Embryonic facial prominence (tissue), 1 donor: ENCODE results near the gene C6orf62.
"Not testable (repeated sequence)": the region's sequence is repeated elsewhere in the genome, so short reads cannot be mapped to it uniquely, and the experiment has no call there.

Experiments used
- DNase-seq: peaks from one replicate; pipeline ENCODE4 v3.0.0-alpha.2; 2016; ENCODE audit errors: extremely low spot score

C6orf62 gene

DNA sequence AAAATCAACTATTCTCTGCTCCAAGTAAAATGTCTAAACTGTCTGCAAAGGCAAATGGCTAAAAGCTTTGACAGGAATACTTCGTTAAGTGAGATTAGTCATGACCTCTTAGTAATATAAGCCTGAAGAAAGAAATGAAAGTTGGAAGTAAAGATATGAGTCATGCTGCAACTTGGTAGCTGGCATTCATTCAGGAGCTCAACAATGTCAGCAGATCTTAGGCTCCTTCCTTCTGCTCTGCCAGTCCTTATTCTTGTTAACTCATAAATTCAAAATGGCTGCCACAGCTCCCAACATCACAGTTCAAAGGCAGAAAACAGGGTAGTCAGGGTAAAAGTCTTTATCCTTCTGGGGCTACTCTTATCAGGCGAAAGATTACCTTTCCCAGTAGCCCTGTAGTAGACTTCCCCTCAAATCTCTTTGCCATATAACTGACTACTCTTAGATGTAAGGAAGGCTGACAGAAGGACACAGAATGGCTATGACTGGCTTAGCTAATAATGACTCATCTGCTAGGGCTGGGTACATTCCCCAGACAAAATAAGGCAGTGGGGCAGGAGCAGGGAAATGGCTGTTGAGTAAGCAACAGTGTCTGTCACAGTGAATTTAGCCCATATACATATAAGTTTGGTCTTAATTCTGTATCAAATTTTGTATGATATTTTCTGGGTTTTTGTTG lies 24.4 kb upstream of the C6orf62 start:
- DNase-seq = no peak

DNA sequence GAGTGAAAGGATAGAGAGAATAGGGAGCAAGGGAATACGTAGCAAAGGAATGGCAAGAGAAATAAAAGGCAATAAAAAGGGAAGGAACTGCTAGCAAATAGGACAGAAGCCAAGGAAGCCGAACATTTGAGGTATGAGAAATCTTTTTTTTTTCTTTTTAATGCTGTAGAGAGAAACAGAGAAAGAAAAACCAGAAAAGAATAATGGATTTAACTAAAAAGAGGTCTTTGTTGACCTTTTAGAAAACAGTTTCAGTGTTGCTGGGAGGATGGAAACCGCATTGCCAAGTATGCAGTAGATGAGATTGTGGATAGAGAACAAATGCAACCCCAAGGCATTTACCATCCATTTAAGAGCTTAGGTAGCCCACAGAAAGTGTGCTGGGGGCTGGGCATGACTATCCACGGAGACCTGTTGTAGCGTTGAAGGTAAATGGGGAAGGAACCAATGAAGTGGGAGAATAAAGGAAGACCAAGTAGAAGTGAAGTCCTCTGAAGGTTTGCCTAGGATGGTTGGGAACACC lies 23.3 kb upstream of the C6orf62 start:
- no peak for DNase-seq

- no peak for DNase-seq
These were observed 21.9 kb upstream of the C6orf62 start for GRCh38 chr6:24740861-24741260.

DNA sequence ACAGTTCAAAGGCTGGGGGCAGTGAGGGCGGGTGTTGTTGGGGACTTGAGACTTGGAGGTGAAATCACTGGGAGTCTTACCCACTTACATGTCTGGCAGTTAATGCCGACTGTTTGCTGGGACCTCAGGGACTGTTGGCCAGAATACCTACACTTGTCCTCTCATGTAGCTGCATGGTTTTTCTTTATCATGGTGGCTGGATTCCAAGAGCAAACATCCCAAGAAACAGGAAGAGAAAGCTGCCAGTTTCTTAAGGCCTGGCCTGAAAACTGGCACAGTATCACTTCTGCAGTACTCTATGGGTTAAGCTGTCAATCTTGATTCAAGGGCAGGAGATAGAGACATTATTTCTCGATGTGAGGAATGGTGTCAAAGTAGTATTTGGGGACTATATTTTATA lies 19.8 kb upstream of the C6orf62 start:
- no peak for DNase-seq

GRCh38 chr6:24734710-24735109 lies 15.8 kb upstream of the C6orf62 start:
- DNase-seq = not testable (repeated sequence)

- no peak for DNase-seq
These were observed 15.2 kb upstream of the C6orf62 start for GRCh38 chr6:24734166-24734565.

DNA sequence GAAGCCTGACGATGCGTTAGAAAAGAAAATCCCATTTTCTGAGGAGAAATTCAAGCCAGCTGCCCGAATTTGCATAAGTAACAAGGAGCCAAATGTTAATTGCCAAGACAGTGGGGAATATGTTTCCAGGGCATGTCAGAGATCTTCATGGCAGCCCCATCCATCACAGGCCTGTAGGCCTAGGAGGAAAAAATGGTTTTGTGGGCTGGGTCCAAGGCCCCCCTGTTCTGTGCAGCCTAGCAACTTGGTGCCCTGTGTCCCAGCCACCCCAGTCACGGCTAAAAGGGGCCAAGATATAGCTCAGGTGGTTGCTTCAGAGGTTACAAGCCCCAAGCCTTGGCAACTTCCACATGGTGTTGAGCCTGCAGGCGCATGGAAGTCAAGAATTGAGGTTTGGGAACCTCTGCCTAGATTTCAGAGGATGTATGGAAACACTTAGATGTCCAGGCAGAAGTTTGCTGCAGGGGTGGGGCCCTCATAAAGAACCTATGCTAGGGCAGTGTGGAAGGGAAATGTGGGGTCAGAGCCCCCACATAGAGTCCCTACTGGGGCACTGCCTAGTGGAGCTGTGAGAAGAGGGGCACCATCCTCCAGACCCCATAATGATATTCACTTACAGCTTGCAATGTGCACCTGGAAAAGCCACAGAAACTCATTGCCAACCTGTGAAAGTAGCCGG lies 12.6 kb upstream of the C6orf62 start:
- not testable (repeated sequence) for DNase-seq

- not testable (repeated sequence) for DNase-seq
These were observed 11.7 kb upstream of the C6orf62 start for GRCh38 chr6:24730653-24731052.

- no peak for DNase-seq
These were observed 4.3 kb upstream of the C6orf62 start for GRCh38 chr6:24723270-24723669.

DNA sequence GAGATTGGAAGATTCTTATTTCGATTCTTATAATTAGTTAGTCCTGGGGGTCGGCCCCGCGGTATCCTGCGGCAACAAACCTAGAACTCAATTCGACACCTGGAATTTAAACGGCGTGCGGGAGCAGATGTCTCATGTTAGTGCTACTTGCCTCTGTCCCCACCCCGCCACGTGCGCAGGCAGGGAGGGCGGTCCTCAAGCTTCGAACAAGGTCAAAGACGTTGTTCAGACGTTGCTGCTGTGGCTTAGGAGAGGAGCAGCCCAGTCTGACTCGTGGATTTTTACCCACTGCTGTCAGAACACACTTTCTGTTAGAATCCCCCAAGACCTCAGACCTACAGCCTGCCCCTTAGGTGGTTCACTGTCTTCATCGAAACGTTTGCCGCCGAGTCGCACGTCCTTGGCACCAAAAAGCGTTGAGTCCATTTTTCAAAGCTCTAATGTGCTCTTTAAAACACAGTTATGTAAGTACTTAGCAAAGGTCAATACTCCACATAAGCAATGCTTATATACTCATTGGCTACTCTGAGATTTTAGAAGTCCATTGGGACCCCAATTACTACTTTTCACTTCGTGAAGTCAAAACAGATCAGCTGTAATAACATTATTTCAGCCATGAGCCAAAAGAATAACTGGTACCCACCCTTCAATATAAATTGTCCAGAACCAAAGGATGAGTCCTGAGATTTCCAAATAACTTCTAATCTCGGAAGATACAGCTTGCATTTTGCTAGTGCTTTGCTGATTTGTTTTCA lies 2.7 kb upstream of the C6orf62 start:
- DNase-seq = no peak

DNA sequence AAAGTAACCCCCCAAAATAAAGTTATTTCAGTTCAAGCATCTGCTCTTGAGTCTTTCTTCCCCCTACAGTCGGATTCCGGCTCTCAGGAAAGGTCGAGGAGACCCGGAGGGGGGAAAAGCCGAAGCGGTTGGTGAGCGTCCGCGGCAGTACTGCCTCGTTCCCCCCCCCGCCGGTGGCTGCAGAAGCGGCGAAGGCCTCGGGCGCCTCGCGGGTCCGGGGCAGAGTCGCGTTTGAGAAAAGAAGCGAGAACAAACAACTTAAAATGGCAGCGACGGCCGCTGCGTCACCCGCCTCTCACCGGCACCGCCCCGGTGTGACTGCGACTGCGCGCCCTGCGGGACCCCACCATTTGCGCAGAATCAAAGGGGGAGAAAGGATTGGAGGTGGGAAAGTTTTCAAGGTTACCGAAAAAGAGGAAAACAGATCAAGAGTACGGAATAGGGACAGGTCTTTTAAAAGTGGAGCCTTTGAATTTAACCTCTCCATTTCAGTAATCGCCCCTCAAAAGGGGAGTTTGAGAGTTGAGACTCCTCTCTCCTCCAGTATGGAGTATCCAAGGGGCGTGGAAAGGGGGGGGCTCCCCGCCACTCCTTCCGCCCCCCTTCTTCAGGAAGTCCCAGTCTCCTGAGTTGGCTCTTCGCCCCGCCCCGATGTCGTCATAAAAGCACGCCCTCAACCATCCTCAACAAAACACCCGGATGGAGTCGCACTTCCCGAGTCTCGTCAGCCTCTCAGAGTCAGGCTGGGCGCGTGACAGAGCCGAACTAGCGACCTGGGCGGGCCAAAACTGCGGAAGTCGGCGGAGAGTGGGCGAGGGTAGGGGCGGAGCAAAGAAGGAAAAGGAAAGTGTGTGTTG lies 1.9 kb upstream of the C6orf62 start:
- peak; percentile 99 for DNase-seq

DNA sequence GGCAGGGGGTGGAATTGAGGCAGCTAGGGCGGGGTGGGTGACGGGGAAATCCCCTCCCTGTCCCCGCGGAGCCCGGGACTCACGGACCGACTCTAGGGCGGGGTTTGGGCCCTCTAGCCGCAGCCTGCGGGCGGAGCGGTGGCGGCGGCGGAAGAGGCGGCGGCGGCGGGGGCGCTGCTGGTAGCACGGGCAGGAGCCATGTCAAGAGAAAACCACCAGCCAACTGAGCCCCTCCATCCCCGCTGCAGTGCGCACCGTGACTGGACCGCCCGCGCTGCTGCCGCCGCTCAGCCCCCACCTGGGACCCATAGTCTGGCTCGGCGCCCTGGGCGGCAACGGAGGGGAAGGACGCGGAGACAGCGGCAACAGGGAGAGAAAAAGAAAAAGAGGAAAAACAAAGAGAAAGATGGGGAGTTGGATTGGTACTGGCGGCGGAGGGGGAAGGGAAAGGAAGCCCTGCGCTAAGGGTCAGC lies 1.2 kb upstream of the C6orf62 start:
- peak; percentile 12 for DNase-seq

GRCh38 chr6:24718449-24719124 lies 367 bp downstream of the C6orf62 start:
- no peak for DNase-seq

GRCh38 chr6:24716602-24717148 lies 2.3 kb downstream of the C6orf62 start:
- not testable (repeated sequence) for DNase-seq

DNA sequence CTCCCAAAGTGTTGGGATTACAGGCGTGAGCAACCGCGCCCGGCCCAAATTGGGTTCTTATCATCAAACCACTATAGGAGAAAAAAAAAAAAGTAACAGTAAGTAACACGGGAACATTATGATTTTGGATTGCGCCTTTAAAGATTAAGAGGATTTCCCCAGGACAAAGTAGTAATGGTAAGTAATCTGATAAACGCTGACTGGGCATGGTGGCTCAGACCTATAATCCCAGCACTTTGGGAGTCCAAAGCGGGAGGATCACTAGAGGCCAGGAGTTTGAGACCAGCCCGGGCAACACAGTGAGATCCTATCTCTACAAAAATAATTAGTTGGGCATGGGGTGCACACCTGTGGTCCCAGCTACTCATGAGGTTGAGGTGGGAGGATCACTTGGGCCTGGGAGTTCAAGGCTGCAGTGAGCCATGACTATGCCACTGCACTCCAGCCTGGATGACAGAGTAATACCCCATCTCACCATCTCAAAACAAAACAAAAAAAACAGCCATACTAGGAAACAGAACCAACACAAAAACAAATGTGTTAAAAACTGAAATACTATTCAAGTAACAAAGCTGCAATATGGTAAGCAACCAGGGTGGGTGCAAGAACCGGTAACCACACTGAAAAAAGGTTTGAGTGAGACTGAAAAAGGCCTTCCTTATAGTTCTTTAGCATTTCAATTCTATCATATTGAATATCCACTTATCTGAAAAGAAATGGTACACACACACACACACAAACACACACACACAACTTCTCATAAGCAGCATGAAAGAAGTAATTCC lies 8.2 kb downstream of the C6orf62 start:
- no peak for DNase-seq

DNA sequence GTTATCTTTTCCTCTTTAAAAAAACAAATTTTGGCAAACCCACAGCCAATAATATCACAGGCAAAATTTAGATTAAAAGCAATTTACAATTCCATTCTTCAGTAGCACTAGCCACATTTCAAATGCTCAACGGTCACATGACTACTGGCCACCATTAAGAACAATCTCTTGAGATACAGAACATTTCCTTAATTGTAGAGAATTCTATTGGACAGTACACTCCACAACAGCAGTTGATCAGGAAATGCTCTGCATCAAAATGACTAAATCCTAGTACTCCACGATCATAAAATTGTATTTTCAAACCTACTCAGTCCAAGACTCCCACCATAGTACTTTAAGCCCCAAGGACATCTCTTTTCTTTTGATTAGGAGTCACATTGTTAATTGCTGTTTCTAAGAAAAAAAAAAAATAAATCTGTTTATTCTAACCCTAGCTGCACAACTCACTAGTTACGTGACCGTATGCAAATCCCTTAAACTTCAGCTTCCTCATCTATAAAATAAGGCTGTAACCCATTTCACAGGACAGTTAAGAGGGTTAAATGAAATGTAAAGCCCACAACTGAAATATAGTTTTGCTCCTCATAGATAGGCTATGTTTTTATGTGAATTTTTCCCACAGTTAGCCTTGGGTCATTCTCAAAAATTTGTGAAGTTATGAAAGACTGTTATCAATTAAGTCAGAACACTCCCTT lies 9.8 kb downstream of the C6orf62 start:
- DNase-seq = no peak

GRCh38 chr6:24708612-24709011 lies 10.3 kb downstream of the C6orf62 start:
- no peak for DNase-seq

GRCh38 chr6:24704468-24704867 lies 14.5 kb downstream of the C6orf62 start:
- no peak for DNase-seq

- no peak for DNase-seq
These were observed 16.2 kb downstream of the C6orf62 start for GRCh38 chr6:24702720-24703282.
